ENCODE results near the gene TSSK3.

GRCh38 chr1:32349211-32349708, 13.1 kb upstream of the TSSK3 start:
- TF ChIP-seq EZH2phosphoT487 (IDR thresholded peaks at IDR 0.05; ENCODE audit: borderline replicate concordance) (no peak), CTCF (conservative IDR thresholded peaks at IDR 0.05; ENCODE audit: low read length) (no peak)
